SK-N-MC (cell line): ENCODE data around the gene TSEN2.

Source experiments
- EZH2 ChIP-seq: fragments of 200-600 bp; sonication (generic); IDR thresholded peaks from one replicate; pipeline ENCODE4 v1.6.1; 2017; ENCODE audit warnings: antibody characterized with exemption
- FOXP2 ChIP-seq: optimal IDR thresholded peaks from 2 replicates; pipeline ENCODE3; 2011; ENCODE audit warnings: mild to moderate bottlenecking, moderate library complexity; ENCODE audit not compliant: insufficient read depth; ENCODE audit errors: extremely low read length, control extremely low read depth
- POLR2AphosphoS5 ChIP-seq: IDR thresholded peaks from 2 replicates; pipeline ENCODE4 v1.6.1; 2012; ENCODE audit warnings: mild to moderate bottlenecking, low read depth, low read length, borderline replicate concordance

DNA sequence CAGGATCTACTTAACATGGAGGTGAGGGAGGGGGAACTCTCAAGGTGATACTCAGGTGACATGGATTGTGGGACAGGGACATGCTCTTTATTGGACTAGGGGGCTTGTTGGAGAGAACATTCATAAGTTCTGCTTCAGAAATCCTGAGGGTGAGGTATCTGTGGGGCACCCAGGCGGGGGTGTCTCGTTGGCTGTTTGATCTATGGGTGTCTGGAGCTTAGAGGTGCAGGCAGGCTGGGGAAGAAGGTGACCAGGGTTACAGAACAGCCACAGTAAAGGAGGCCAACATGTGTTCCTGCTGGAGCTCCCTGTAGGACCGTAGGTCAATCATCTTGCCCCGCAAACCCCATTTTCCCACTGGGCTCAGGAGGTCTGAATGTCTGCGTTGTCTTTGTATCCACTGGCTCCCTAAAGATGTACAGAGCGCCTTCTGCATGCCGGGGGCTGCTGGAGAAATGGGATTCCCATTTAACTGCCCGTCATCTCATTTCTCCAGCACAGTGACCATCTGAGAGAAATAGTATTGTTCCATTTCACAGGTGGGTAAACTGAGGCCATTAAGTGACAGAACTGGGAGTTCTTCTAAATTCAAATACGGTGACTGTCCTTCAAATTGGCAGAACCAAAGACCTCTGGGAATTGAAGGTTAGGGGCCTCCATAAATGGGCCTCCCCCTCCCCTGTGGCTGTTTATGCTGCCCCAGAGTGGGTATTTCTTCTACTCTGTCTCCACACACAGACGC lies 40.3 kb upstream of the TSEN2 start:
- TF ChIP-seq POLR2AphosphoS5 (no peak), EZH2 (no peak), FOXP2 (no peak)
